CD4-positive, alpha-beta T cell treated with Interleukin-4 for 4 hours (primary cell): Measurements from ENCODE around the gene CDC42BPA.
"Not testable (repeated sequence)": the region's sequence is repeated elsewhere in the genome, so short reads cannot be mapped to it uniquely, and the experiment has no call there.

Experiments
- DNase-seq: peaks from one replicate; pipeline ENCODE4 v3.0.0-alpha.2; 2020

Gene CDC42BPA

DNA sequence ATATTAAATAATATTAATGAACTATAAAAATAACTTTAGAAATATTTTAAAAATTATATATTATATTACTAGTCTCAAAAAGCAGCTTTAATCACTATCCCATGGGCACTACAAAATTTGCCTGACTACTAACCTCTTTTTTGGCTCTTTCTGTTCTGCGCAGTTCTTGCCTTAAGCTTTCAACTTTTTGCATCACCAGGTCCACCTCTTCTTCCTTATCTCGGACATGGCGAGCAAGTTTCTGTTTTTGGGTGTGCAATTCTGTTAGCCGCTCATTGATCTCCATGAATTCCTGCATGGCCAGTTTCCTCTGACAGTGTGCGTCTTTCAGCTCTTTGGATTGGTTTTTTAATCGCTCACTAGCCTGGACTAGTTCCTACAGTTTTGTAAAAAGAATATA, 205.8 kb downstream of the CDC42BPA start:
- DNase-seq = no peak

DNA sequence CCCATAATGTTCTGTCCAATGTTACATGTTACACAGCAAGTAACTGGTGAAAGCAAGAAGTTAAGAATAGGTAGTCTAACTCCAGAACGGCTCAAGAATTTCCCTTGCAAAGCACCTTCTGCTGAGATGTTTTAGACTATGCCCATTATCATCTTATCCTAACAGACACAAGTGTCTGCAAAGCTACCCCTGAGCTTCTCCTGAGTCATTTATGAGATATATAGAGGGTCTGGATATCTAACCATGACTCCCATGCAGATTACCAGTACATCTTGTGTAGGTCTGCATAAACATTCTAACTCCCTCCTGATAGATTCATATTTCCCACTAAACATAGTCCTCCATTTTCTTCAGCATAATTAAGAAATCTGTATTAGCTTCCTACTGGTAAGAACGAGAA, 206.5 kb downstream of the CDC42BPA start:
- DNase-seq = no peak

DNA sequence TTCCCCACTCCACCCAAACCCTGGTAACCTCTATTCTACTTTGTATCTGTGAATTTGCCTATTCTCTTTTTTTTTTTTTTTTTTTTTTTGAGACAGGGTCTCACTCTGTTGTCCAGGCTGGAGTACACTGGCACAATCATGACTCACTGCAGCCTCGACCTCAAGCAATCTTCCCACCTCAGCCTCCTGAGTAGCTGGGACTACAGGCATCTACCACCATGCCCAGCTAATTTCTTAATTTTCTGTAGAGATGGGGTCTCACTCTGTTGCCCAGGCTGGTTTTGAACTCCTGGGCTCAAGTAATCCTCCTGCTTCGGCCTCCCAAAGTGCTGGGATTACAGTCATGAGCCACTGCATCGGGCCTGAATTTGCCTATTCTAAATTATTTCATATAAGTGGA, 213.0 kb downstream of the CDC42BPA start:
- DNase-seq = not testable (repeated sequence)

DNA sequence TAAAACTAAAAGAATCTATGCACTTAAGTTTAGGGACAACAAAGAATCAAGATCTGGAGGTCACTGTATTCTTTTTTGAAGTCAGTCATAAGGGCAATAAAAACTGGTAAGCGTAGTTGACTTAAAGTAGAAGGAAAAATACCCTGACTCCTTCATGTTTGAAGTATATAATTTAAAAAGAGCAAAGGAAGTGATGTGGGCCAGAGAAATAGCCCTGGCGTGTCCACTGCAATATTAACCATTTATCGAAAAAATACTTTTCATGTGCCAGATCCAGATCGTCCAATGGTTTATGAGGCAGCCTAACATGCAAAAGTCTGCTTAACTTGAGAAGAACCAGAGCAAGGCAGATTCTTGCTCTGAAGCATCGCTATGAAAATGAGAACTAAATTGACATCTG, 216.2 kb downstream of the CDC42BPA start:
- no peak for DNase-seq

DNA sequence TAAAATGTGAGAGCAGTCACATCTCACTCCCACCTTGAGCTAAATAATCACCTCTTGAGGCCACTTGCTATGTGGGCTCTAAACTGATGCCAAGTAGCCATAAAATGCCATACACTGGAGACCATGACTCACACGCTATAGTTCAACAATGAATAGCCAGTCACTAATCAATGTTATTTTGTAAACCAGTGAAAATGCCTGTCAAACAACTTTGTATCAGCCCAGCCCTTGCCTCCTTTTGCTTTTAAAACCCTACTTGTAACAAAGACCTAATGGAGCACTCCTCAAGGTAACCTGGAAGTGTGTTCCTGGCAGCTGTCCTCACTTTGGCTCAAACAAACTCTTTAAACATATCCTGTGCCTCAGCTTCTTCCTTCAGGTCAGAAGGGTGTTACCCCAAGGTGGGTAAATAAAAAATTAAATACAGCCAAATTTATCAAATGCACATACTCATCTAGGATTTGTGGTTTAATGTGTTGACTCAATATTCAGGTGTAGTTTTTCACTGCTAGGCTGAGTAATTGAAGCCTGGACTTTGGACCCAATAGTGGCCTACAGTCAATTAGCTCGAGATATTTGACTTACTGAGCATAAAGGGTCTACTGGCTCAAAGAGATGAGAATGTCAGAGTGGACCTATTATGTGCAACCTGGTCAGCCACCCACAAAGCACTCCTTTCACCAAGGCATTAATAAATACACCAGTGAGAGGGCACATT, 223.9 kb downstream of the CDC42BPA start:
- DNase-seq = no peak

DNA sequence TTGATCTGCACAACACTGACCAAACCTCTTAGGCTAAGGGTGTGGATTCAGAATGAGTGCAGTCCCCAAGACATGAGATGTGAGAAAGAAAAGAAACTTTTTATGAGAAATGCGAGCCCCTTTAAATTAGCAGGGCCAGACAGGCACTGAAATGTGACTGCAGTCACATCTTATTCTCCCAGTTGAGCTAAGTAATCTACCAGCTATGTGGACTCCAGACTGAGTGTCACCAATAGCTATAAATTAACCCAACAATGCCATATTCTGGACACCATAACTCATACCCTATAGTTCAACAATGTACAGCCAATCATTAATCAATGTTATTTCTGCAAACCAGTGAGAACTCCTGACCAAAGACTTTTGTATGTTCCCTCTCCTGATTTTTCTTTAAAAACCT, 225.0 kb downstream of the CDC42BPA start:
- no peak for DNase-seq

DNA sequence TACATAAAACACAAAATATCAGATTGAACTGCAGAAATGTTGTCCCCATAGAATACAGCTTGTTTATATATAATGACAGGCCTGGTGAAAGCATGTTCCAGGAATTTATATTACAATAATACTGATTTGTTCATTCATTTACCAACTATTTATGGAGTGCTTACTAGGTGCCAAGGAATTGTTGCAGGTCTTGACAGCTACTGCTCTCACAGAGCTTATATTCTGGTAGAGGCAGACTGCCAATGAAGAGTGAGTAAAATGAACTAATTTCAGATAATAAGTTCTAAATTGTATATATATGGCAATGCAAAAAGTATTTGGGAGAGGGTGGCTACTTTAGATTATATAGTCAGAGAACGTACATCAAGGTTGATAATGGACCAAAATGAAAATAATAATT, 226.2 kb downstream of the CDC42BPA start:
- DNase-seq = no peak

DNA sequence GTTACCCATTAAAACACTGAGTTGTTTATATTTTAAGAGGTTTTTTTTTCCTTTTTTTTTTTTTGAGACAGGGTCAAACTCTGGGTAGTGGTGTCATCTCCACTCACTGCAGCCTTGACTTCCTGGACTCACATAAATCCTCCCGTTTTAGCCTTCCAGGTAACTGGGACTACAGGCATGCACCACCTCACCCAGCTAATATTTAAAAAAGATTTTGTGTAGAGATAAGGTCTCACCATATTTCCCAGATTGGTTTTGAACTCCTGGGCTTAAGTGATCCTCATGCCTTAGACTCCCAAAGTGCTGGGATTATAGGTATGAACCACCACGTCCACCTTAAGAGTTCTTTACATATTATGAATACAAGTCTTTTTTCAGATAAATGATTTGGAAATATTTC, 231.7 kb downstream of the CDC42BPA start:
- DNase-seq = no peak

DNA sequence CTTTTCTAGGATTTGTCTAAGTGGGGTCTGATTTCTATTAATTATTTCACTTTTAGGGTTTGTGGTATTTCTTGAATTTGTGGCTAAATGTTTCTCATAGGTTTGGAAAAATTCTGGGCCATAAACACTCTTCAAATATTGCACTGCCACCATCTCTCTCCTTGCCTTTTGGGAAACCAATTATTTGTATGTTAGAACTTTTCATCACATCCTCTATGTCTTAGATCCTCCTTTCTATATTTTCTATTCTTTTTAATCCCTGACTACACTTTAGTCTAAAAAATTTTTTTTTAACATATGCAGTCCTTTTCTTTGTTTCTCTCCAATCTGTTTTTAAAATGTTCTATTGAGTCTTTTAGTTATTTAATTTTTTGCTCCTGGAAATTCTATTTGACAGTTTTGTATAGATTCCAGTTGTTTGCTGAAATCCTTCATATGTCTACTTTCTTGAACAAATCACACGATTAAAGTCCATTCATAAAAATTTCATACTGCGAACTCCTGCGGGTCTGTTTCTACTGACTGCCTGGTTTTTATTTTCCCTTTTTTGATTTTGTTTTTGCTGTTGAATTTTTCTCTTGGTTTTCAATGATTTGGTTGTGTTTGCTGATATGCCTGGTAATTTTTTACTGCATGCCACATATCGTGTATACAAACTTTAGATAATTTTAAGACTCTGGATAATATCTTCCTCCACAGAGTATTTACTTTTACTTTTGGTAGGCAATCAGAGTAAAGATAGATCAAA, 235.1 kb downstream of the CDC42BPA start:
- DNase-seq = no peak

DNA sequence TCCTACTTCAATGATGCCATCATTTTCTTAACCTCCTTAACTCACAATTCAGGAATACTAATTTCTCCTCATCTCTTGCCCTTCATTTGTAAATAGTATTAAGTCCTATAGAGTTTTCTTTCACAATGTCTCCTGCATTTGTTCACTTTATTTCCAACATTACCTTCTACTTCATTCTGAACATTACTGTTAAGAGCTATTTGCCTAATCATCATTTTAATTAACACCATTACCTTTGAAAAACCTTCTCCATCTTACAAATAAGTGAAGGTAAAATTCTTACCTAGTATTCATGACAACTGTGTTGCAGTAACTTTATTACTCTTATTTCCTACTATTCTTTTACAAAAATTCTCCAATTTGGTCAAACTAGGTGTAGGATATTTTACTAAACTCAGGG, 240.5 kb downstream of the CDC42BPA start:
- no peak for DNase-seq

DNA sequence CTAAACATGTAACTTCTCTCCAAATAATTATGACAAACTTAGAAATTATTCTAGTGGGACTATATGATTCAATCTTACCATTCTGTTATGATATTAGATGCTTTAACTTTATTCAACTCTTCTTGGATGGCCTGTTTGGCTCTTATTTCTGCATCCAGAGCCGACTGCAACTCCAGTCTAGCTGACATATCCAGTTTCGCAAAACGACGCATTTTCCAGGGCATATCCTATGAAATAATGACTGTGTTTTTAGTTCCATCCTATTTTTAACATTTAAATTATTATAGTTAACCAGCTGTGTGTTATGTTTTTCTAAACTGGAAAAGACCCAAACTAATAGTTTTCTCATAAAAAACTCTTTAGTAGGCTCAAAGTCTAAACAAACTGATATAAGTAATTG, 244.5 kb downstream of the CDC42BPA start:
- DNase-seq = no peak

DNA sequence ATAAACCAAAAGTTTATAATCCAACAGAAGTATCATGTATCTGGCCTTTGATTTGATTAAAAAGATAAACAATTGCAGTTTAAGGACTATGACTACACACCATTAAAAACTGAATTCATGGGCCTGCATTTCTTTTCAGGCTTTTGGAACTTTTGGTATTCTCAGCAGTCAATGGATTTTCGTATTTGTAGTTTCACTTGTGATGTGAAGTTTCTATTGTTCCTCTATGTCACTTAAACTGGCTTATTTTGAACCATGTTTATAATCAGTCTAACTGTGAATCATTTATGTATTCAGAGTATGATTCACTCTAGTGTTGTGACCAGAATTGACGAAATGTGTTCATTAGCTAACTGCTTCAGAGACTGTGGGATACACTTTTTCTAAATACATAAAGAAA, 245.3 kb downstream of the CDC42BPA start:
- DNase-seq = no peak

DNA sequence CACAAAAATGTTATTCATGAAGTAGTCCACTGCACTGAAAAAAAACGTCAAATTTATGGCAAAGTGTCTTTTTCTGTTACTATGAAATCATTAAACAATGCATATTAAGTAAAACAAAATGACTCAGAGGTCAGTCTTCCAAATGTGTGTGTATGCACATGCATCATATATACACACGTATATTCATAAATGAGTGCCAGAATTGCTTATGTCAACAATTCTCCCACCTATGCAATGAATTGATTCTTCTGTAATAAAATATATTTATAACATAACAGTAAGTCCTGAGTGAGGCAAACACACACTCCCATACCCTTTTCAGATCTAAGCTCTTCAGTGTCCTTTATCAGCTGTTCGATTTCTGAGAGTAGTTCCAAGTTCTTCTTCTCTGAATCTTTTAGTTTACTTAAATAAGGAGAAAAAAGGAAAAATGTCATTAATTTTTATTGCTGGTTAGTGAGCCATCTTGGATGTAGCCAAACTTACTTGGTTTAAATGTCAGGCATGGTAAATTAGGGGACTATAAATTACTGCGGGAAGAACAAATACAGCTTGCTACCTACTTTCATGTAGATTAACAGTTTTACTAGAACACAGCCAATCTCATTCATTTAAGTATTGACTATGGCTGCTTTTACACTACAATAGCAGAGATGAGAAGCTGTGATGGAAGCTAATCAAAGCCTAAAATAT, 246.3 kb downstream of the CDC42BPA start:
- no peak for DNase-seq

DNA sequence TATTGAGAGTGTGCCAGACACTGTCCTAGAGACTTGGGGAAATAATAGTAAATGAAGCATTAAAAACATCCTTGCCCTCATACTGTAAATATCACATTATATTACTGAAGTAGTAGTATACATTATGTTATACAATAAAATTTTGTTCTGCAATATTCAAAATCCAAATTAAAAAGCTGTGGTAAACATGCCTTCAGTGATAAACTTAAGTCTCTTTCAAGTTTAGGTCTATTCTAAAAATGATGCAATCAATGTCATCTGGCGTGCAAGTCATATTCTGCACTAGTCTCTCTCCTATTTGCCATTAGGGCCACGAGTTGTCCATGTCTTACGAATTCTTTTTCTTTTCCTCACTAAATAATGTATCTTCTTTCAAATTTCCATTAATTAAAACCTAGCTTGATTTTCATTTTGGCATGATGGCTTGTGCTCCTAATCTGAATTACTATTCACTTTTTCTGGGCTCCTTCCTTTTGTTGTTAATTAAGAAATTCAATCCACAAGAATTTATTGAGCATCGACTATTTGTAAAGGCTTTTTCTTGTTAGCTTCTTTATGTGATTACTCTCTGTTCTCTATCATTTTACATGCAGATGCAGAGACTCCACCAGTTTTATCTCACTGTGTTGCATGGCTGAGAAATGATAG, 247.5 kb downstream of the CDC42BPA start:
- DNase-seq = no peak

DNA sequence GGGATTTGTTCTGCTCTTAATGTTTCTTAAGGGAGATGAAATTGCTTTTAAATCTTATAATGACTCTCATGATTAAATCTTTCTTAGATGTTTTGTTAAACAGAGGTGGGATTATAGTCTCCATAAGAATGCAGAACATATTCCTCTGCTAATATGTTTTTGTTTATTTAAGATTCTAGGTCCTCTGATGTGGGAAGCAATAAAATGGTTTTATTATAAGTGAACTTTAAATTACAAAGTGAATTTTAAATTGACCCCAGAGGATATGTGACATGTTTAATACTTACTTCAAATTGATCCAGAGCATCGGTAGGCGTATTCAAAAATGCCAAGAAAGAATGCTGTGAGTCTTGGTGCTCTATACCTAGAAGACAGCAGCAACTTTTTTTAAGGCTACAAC, 248.8 kb downstream of the CDC42BPA start:
- DNase-seq = no peak

DNA sequence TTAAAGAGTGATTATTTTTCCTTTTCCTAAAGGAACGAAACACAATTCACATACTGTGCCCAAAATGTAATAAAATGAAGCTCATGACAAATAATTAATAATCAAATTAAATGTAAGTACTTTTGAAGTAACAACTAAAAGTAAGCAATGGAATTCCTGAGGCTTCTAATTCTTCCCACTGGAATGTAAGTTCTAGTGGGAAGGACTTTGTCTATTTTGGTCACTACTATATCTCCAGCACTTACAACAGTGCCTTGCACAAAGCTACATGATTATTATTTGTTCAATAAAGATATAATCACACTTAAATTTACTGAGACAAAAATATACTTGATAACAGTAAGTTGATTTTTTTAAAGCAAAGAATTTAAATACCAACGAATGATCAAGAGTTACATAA, 249.4 kb downstream of the CDC42BPA start:
- DNase-seq = no peak

DNA sequence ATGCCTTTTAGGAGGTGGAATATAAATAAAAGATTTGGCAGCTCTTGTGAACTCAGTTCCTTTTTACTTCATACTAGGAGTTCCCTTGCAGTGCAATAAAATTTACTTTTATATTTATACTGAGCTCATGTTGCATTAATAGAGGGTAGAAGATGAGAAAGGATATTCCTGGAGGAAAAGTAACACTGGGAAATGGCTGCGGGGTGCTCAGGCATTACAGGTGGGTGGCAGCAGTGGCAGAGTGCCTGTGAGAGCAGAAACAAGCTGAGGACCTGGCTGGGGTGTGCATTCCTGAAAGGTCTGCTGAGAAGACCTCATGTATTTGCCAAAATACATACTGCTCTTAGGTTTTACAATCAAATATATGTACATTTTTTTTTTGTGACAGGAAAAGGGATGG, 251.3 kb downstream of the CDC42BPA start:
- DNase-seq = no peak

DNA sequence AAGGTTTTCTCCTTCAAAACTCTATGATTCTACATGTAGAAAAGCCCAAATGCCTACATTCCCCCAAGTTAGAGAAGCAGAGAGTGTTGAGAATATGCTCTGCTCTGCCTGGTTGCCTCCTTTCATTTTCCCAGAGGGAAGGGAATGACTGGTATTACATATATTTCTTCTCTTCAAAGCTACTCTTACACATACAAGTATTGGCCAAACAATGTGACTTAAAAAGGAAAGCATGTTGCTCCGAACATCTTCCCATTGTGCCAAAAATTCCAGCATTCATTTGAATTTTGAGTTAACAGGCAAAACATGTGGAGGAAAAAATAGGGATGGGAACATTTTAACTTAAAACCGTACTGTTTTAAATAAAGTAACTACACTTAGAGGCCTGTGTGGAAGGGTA, 253.0 kb downstream of the CDC42BPA start:
- no peak for DNase-seq

DNA sequence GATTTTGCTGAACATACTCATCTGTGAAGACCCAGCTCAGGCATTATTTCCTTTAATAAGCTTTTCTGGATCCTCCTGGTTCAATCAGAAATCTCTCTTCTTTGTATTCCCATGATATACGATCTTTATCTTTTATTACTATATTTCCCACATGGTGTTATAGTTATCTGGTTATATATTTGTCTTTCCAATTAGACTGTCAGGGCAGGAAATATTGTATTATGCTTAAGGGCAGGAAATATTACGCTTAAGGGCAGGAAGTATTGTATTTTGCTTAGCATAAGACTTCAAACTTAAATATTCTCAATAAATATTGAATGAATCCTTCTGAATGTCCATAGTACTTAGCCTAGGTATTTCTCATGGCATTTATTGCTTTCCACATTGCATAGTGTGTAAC, 256.0 kb downstream of the CDC42BPA start:
- DNase-seq = no peak

DNA sequence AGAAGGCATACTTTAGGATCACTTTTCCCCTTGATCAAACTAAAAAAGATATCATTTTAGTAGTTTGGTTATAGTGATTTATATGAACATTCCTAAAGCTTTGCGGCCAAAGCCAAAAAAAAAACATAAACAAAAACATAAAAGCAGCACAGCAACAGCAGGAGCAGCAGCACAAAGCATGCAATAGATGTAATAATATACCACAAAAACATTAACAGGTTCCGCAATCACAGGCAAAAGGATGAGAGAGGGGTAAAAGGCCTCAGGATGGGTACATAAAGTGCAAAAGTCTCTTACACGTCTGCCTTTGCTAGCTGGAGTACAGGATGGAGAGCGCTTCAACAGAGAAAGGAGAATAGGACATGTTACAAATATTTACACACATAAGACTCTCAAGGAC, 259.2 kb downstream of the CDC42BPA start:
- DNase-seq = no peak

DNA sequence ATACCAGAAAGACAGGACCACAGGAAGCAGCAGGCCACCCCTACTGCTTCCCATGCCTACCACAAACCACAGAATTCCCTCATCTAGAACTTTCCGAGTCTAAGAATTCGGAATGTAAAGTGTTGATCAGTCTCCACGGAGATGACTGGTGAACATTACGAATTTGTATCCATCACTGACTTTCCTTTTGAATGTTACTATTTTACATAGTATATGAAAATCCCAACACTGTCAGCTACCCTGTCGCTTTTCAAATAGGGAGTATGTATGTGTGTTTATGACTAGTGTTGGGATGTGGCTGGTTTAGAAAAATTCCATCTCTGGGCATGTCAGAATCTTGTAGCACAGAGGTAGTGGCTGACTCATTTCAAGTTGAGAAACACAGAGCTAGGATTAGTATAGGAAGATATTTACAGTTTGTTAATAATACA, 260.0 kb downstream of the CDC42BPA start:
- DNase-seq = no peak

DNA sequence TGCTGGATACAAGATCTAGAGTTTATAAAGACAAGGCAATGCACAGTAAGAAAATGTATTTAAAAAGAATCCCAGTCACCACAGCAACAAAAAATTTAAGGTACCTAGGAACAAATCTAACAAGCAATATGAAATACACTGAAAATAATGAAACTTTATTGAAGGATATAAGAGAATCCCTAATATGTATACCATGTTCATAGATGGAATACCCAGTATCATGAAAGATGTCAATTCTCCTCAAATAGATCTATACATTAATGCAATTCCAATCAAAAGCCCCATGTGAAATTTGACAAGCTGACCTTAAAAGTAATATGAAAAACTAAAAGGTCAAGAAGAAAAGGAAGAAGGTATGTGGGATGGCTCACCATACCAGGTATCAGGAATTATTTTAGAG, 269.0 kb downstream of the CDC42BPA start:
- no peak for DNase-seq

DNA sequence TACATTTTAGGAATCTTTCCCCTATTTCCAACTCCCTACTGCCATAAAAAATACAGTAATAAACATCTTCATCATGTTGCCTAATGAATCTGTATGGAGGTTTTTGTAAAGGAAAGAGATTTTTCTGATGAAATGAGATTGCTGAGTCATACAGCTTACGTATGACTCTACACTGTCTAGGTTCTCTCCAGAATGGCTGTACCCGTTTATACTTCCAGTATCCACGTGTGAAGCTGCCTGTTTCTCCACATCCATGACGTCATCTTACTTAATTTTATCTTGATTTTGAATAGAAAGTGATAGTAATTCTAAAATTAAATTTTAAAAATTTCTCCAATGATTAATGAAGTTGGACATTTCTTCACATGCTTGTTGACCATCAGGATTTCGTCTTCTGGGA, 274.5 kb downstream of the CDC42BPA start:
- no peak for DNase-seq

DNA sequence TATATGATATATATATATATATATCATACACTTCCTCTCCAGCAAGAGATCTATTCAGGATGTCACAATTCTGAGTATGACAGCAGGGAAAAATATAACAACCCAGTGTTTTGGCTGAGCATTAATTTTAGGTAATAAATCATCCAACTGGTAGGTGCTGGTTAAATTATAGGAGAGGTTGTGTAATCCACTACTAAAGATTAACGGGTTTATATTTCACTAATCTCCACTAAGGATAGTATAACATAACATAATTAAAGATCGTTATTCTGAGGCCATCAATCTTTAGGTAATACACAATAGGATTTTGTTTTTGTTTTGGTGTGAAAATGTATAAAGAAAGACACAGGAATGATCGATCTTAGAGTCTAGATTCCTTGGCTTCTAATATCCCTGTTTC, 276.0 kb downstream of the CDC42BPA start:
- DNase-seq = no peak
